SU-DHL-6 (cell line): ENCODE measurements around the gene PRXL2B.

Source experiments
- H2AFZ ChIP-seq: fragments of 200-600 bp; sonication (generic); 2 replicates; pipeline ENCODE4 v1.6.1; 2014; ENCODE audit warnings: low read depth, mild to moderate bottlenecking, moderate library complexity, mixed read lengths, antibody characterized with exemption, low read length; ENCODE audit not compliant: severe bottlenecking
- H3F3A ChIP-seq: fragments of 200-600 bp; shearing (Covaris generic); 2 replicates; pipeline ENCODE4 v1.6.0; 2016; ENCODE audit warnings: antibody characterized with exemption, mild to moderate bottlenecking; ENCODE audit not compliant: insufficient read depth
- H3K27ac ChIP-seq: fragments of 200-600 bp; sonication (generic); 2 replicates; pipeline ENCODE4 v1.5.1; 2016; ENCODE audit warnings: low read depth, mild to moderate bottlenecking, low read length, moderate library complexity, mixed read lengths
- H3K27me3 ChIP-seq: fragments of 200-600 bp; sonication (generic), shearing (Covaris generic); 2 replicates; pipeline ENCODE4 v1.6.0; 2014; ENCODE audit warnings: mild to moderate bottlenecking, low read length
- H3K36me3 ChIP-seq: fragments of 200-600 bp; sonication (generic); 2 replicates; pipeline ENCODE4 v1.6.1; 2014; ENCODE audit warnings: mild to moderate bottlenecking, low read length, mixed read lengths
- H3K4me2 ChIP-seq: fragments of 300-600, 200-600 bp; shearing (Covaris generic), sonication (generic); 2 replicates; pipeline ENCODE4 v1.6.0; 2014; ENCODE audit warnings: low read length, low read depth, mild to moderate bottlenecking; ENCODE audit not compliant: poor library complexity, severe bottlenecking
- H3K4me3 ChIP-seq: fragments of 200-600 bp; sonication (generic); 2 replicates; pipeline ENCODE4 v1.5.1; 2014; ENCODE audit warnings: antibody characterized with exemption, low read length, mild to moderate bottlenecking, mixed read lengths; ENCODE audit not compliant: insufficient read depth, poor library complexity, severe bottlenecking
- H3K79me2 ChIP-seq: fragments of 200-600 bp; sonication (generic); 2 replicates; pipeline ENCODE4 v1.6.1; 2014; ENCODE audit warnings: mild to moderate bottlenecking, low read length, moderate library complexity; ENCODE audit not compliant: insufficient read depth
- H3K9ac ChIP-seq: fragments of 200-600 bp; sonication (generic); 2 replicates; pipeline ENCODE4 v1.7.0; 2014; ENCODE audit warnings: mild to moderate bottlenecking, low read length
- H3K9me2 ChIP-seq: fragments of 200-600 bp; sonication (generic); replicated peaks from 2 replicates; pipeline ENCODE4 v1.6.1; 2014; ENCODE audit warnings: low read length; ENCODE audit not compliant: insufficient read depth
- H3K9me3 ChIP-seq: fragments of 200-600 bp; sonication (generic); 2 replicates; pipeline ENCODE4 v1.6.1; 2014; ENCODE audit warnings: low read length, mixed read lengths; ENCODE audit not compliant: insufficient read depth
- H4K20me1 ChIP-seq: fragments of 200-600 bp; sonication (generic); 2 replicates; pipeline ENCODE4 v1.6.1; 2014; ENCODE audit warnings: low read depth, mild to moderate bottlenecking, antibody characterized with exemption, low read length, moderate library complexity, mixed read lengths
- CTCF ChIP-seq: fragments of 200-600 bp; sonication (generic); IDR thresholded peaks from one replicate; pipeline ENCODE4 v1.5.1; 2017; ENCODE audit warnings: antibody characterized with exemption, mild to moderate bottlenecking, low read length, moderate library complexity; ENCODE audit not compliant: insufficient read depth, poor library complexity, severe bottlenecking
- EZH2phosphoT487 ChIP-seq: fragments of 200-600 bp; sonication (generic), shearing (Covaris generic); conservative IDR thresholded peaks from 2 replicates; pipeline ENCODE4 v1.6.1; 2018; ENCODE audit warnings: mild to moderate bottlenecking, antibody characterized with exemption, low read length, moderate library complexity, mixed read lengths

Gene PRXL2B

GRCh38 chr1:2538872-2539271 is 47.7 kb upstream of the PRXL2B start:
- Histone ChIP-seq H3F3A (no peaks in the 10 kb centered on the region), H4K20me1 (no peaks in the 10 kb centered on the region), H3K9me3 (no peaks in the 10 kb centered on the region), H2AFZ (no peak overlapping the region), H3K9ac (no peak overlapping the region), H3K27ac (no peak overlapping the region), H3K4me2 (no peak overlapping the region), H3K9me2 (no peaks in the 10 kb centered on the region), H3K79me2 (no peaks in the 10 kb centered on the region), H3K36me3 (no peaks in the 10 kb centered on the region), H3K4me3 (no peak overlapping the region), H3K27me3 (no peaks in the 10 kb centered on the region)
- TF ChIP-seq CTCF (no peak), EZH2phosphoT487 (no peak)

GRCh38 chr1:2539312-2539907 is 47.2 kb upstream of the PRXL2B start:
- Histone ChIP-seq H3K4me3 (no peak overlapping the region), H3K9me3 (no peaks in the 10 kb centered on the region), H3K27ac (no peak overlapping the region), H3K36me3 (no peaks in the 10 kb centered on the region), H3K27me3 (no peaks in the 10 kb centered on the region), H4K20me1 (no peaks in the 10 kb centered on the region), H3K4me2 (no peak overlapping the region), H3K79me2 (no peaks in the 10 kb centered on the region), H3K9ac (no peak overlapping the region), H2AFZ (no peak overlapping the region), H3K9me2 (no peaks in the 10 kb centered on the region), H3F3A (no peaks in the 10 kb centered on the region)
- TF ChIP-seq EZH2phosphoT487 (no peak), CTCF (no peak)

GRCh38 chr1:2540816-2541492 is 45.6 kb upstream of the PRXL2B start:
- Histone ChIP-seq H2AFZ (no peak overlapping the region), H3K27ac (no peak overlapping the region), H3K79me2 (no peaks in the 10 kb centered on the region)

More at GRCh38 chr1:2540816-2541492, 45.6 kb upstream of the PRXL2B start:
- no peak overlapping the region for H3K9ac ChIP-seq
- no peaks in the 10 kb centered on the region for H3K27me3 ChIP-seq
- TF ChIP-seq EZH2phosphoT487 (no peak), CTCF (no peak)
- H4K20me1 ChIP-seq, result no peaks in the 10 kb centered on the region
- H3K9me3 ChIP-seq, result no peaks in the 10 kb centered on the region
- H3F3A ChIP-seq, result no peaks in the 10 kb centered on the region
- no peaks in the 10 kb centered on the region for H3K36me3 ChIP-seq
- no peak overlapping the region for H3K4me2 ChIP-seq
- H3K4me3 ChIP-seq, result no peak overlapping the region
- no peaks in the 10 kb centered on the region for H3K9me2 ChIP-seq
